ENCODE results near the gene ZNF518B.

Gene ZNF518B

DNA sequence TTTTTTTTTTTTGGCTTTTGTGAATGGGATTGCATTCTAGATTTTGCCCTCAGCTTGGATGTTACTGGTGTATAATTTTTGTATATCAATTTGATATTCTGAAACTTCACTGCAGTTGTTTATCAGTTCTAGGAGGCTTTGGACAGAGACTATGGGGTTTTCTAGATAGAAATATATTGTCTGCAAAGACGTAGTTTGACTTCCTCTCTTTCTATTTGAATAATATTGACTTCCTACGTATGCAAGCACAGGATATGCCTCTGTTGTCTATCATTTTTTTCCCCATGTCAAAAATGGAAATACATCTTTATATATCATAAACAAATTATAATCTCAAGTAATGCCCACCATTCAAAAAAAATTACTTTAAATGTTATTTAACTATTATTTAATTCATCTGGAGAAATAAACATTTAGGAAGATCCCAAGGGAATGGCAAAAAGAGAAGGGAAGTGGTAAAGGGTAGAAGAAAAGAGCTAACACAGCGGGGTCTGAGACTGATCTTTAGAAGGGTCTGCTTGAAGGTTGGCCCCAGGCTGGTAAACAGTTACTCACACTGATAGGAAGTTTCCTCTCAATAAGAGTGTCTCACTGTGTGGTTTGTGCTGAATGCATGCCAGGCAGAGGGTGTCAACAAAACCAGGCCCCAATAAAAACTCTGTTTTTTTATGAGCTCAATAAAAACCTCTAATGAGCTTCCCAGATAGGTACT, 35.7 kb downstream of the ZNF518B start:
- Histone ChIP-seq H4K20me1 (ENCODE audit: insufficient read depth, low read length, poor library complexity, severe bottlenecking) (no peaks in the 10 kb centered on the region), H3K4me2 (ENCODE audit: low read depth, low read length, poor library complexity, severe bottlenecking) (peak overlapping the region; percentile 47), H3K9me2 (replicated peaks; ENCODE audit: low read depth, low read length) (no peaks in the 10 kb centered on the region), H3K4me3 (ENCODE audit: low read length, poor library complexity, severe bottlenecking) (peak overlapping the region; percentile 12), H3K9me3 (ENCODE audit: insufficient read depth, low read depth, low read length) (peaks cover 11% of the 10 kb centered on the region; the same call in 1 of the 2 replicates), H2AFZ (ENCODE audit: low read length) (no peak overlapping the region), H3K9ac (ENCODE audit: low read depth, low read length, poor library complexity, severe bottlenecking) (peak overlapping the region; percentile 4), H3F3A (ENCODE audit: low read depth) (no peaks in the 10 kb centered on the region), H3K79me2 (ENCODE audit: insufficient read depth, low read length) (no peaks in the 10 kb centered on the region), H3K4me1 (ENCODE audit: insufficient read depth, low read length, poor library complexity, severe bottlenecking) (peaks cover 43% of the 10 kb centered on the region), H3K27me3 (ENCODE audit: insufficient read depth, low read length, poor library complexity, severe bottlenecking) (no peaks in the 10 kb centered on the region), H3K36me3 (ENCODE audit: insufficient read depth, low read length) (no peaks in the 10 kb centered on the region)
- TF ChIP-seq EZH2phosphoT487 (IDR thresholded peaks at IDR 0.05; ENCODE audit: borderline replicate concordance), result no peak
- no peak for TF ChIP-seq CTCF (conservative IDR thresholded peaks at IDR 0.05; ENCODE audit: low read length)

DNA sequence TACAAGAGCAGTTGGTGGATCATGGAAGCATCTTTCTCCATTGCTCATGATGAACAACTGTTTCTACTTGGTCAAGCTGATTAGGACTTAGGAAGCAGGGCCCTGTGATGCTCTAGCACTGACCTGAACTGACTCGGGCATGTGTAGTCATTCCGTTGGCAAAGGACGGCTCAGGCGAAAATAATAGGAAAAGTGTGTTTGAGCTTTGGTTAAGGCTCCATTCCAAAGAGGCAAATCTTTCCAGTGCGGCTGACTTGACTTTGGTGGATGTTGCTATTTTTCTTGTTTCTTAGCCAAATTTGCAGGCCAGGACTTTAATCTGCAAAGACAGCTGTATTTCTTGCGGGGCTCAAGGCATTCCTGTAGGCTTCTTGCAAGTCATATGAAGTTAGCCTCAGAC, 39.5 kb downstream of the ZNF518B start:
- peaks cover 65% of the 10 kb centered on the region for H3K4me1 ChIP-seq (ENCODE audit: insufficient read depth, low read length, poor library complexity, severe bottlenecking)
- no peaks in the 10 kb centered on the region for H3F3A ChIP-seq (ENCODE audit: low read depth)
- H3K9me2 ChIP-seq (replicated peaks; ENCODE audit: low read depth, low read length), result no peaks in the 10 kb centered on the region
- H3K36me3 ChIP-seq (ENCODE audit: insufficient read depth, low read length), result no peaks in the 10 kb centered on the region
- H3K4me2 ChIP-seq (ENCODE audit: low read depth, low read length, poor library complexity, severe bottlenecking), result no peak overlapping the region
- H3K9me3 ChIP-seq (ENCODE audit: insufficient read depth, low read depth, low read length), result peaks cover 11% of the 10 kb centered on the region; the same call in 1 of the 2 replicates
- H3K79me2 ChIP-seq (ENCODE audit: insufficient read depth, low read length), result no peaks in the 10 kb centered on the region
- H4K20me1 ChIP-seq (ENCODE audit: insufficient read depth, low read length, poor library complexity, severe bottlenecking), result no peaks in the 10 kb centered on the region
- TF ChIP-seq EZH2phosphoT487 (IDR thresholded peaks at IDR 0.05; ENCODE audit: borderline replicate concordance) (no peak), CTCF (conservative IDR thresholded peaks at IDR 0.05; ENCODE audit: low read length) (no peak)
- no peaks in the 10 kb centered on the region for H3K27me3 ChIP-seq (ENCODE audit: insufficient read depth, low read length, poor library complexity, severe bottlenecking)
- no peak overlapping the region for H3K9ac ChIP-seq (ENCODE audit: low read depth, low read length, poor library complexity, severe bottlenecking)
- no peak overlapping the region for H2AFZ ChIP-seq (ENCODE audit: low read length)
- H3K4me3 ChIP-seq (ENCODE audit: low read length, poor library complexity, severe bottlenecking), result no peak overlapping the region

DNA sequence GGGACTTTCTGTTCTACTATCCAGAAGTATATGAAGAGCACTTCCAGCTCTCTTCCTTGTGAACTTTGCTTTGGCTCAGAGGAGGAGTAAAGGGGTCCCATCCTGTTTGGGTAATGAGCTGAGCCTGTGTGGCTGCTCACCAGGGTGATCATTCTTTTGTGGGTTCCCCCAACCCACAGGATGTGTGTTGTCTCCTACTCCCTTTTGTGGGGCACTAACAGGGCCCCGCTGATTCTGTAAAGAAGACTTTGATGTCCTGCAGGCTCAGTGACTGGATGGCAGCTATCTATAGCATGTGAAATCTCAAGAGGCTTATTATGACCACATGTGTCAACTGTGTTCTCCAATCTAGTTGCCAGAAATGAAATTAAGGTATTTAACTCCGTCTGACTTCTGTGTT, 40.8 kb downstream of the ZNF518B start:
- H3K9ac ChIP-seq (ENCODE audit: low read depth, low read length, poor library complexity, severe bottlenecking), result peak overlapping the region; percentile 40
- peaks cover 54% of the 10 kb centered on the region for H3K4me1 ChIP-seq (ENCODE audit: insufficient read depth, low read length, poor library complexity, severe bottlenecking)
- TF ChIP-seq EZH2phosphoT487 (IDR thresholded peaks at IDR 0.05; ENCODE audit: borderline replicate concordance) (no peak), CTCF (conservative IDR thresholded peaks at IDR 0.05; ENCODE audit: low read length) (no peak)

More for the DNA sequence above, 40.8 kb downstream of the ZNF518B start:
- Histone ChIP-seq H4K20me1 (ENCODE audit: insufficient read depth, low read length, poor library complexity, severe bottlenecking) (no peaks in the 10 kb centered on the region), H3K9me3 (ENCODE audit: insufficient read depth, low read depth, low read length) (peaks cover 11% of the 10 kb centered on the region; the same call in 1 of the 2 replicates), H3K79me2 (ENCODE audit: insufficient read depth, low read length) (no peaks in the 10 kb centered on the region), H3K27me3 (ENCODE audit: insufficient read depth, low read length, poor library complexity, severe bottlenecking) (no peaks in the 10 kb centered on the region), H3F3A (ENCODE audit: low read depth) (no peaks in the 10 kb centered on the region), H2AFZ (ENCODE audit: low read length) (no peak overlapping the region), H3K9me2 (replicated peaks; ENCODE audit: low read depth, low read length) (no peaks in the 10 kb centered on the region), H3K36me3 (ENCODE audit: insufficient read depth, low read length) (no peaks in the 10 kb centered on the region), H3K4me3 (ENCODE audit: low read length, poor library complexity, severe bottlenecking) (peak overlapping the region; percentile 52), H3K4me2 (ENCODE audit: low read depth, low read length, poor library complexity, severe bottlenecking) (peak overlapping the region; percentile 68)
